Suprapubic skin (tissue), 4 donors: ENCODE results near the gene PCSK9. TPM values are rescaled to one million over a fixed set of nuclear protein-coding genes. Genes with fewer than 3 reads are reported as not detected.
A peak's percentile ranks its signal among the peaks of the same experiment; 100 is the strongest.

ENCODE experiments used
- DNase-seq, 2 donors: peaks; one replicate each; pipeline ENCODE4 v3.0.0-alpha.2; 2019; ENCODE audit warnings: low spot score in 2 of 2
- H3K27ac ChIP-seq: fragments of 200-600 bp; sonication (generic); one replicate; pipeline ENCODE4 v1.5.1; 2019
- H3K27me3 ChIP-seq: fragments of 200-600 bp; sonication (generic); one replicate; pipeline ENCODE4 v1.5.1; 2019
- H3K36me3 ChIP-seq: fragments of 200-600 bp; sonication (generic); one replicate; pipeline ENCODE4 v1.5.1; 2019
- H3K4me1 ChIP-seq: fragments of 200-600 bp; sonication (generic); one replicate; pipeline ENCODE4 v1.5.1; 2019
- H3K4me3 ChIP-seq: fragments of 200-600 bp; sonication (generic); one replicate; pipeline ENCODE4 v1.5.1; 2019; ENCODE audit warnings: mild to moderate bottlenecking
- H3K9me3 ChIP-seq: fragments of 200-600 bp; sonication (generic); one replicate; pipeline ENCODE4 v1.5.1; 2019
- EP300 ChIP-seq: sonication (generic); formaldehyde crosslinking; IDR thresholded peaks from one replicate; pipeline ENCODE4 v1.6.1; 2017; ENCODE audit warnings: antibody characterized with exemption
- POLR2A ChIP-seq, 2 donors: fragments of 450-650 bp; IDR thresholded peaks; one replicate each; pipeline ENCODE4 v1.6.1; 2017; ENCODE audit warnings: antibody characterized with exemption in 2 of 2, mild to moderate bottlenecking in 2 of 2, moderate library complexity in 2 of 2
- POLR2AphosphoS5 ChIP-seq, 3 donors: sonication (generic); formaldehyde crosslinking; IDR thresholded peaks; one replicate each; pipeline ENCODE4 v1.6.1; 2017; ENCODE audit warnings: antibody characterized with exemption in 3 of 3
- WGBS: methylation state at CpG from one replicate; pipeline ENCODE4 v1.1.5; 2018; 5-methylcytosine and 5-hydroxymethylcytosine counted together
- total RNA-seq, 4 donors: library from RNA; depleted of rRNA; stranded (reverse); fragments of >200 nt; gene quantifications; one replicate each; pipeline ENCODE4 v1.1.0, GENCODE V29; 2016
- TF ChIP-seq, protein P1 (sequence below), 2 donors: fragments of 200-600 bp in 1 of 2; fragments of 450-650 bp in 1 of 2; sonication (generic) in 1 of 2; IDR thresholded peaks; one replicate each; pipeline ENCODE4 v1.5.1; 2016 to 2019; ENCODE audit warnings: antibody characterized with exemption in 2 of 2, mild to moderate bottlenecking in 1 of 2, moderate library complexity in 1 of 2

Gene PCSK9
- total RNA-seq, 4 donors from 2014 or later: 0.24 to 1.5 (median 0.36) TPM

DNA sequence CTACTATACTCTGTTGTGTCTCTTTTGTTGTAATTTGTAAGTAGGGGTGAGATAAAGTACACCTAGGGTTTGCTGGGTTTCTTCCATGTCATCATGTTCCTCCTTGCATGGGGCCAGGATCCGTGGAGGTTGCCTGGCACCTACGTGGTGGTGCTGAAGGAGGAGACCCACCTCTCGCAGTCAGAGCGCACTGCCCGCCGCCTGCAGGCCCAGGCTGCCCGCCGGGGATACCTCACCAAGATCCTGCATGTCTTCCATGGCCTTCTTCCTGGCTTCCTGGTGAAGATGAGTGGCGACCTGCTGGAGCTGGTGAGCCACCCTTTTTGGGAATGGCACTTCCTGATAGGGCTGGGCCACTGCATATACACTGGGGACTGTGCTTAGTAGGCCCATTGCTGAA is 4.4 kb downstream of the PCSK9 start:
- no peak for TF ChIP-seq POLR2AphosphoS5 (IDR thresholded peaks at IDR 0.05)
- no peak for TF ChIP-seq EP300
- TF ChIP-seq POLR2A (IDR thresholded peaks at IDR 0.05): no peak
- TF ChIP-seq, protein P1, sequence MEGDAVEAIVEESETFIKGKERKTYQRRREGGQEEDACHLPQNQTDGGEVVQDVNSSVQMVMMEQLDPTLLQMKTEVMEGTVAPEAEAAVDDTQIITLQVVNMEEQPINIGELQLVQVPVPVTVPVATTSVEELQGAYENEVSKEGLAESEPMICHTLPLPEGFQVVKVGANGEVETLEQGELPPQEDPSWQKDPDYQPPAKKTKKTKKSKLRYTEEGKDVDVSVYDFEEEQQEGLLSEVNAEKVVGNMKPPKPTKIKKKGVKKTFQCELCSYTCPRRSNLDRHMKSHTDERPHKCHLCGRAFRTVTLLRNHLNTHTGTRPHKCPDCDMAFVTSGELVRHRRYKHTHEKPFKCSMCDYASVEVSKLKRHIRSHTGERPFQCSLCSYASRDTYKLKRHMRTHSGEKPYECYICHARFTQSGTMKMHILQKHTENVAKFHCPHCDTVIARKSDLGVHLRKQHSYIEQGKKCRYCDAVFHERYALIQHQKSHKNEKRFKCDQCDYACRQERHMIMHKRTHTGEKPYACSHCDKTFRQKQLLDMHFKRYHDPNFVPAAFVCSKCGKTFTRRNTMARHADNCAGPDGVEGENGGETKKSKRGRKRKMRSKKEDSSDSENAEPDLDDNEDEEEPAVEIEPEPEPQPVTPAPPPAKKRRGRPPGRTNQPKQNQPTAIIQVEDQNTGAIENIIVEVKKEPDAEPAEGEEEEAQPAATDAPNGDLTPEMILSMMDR (IDR thresholded peaks at IDR 0.05): no peak

DNA sequence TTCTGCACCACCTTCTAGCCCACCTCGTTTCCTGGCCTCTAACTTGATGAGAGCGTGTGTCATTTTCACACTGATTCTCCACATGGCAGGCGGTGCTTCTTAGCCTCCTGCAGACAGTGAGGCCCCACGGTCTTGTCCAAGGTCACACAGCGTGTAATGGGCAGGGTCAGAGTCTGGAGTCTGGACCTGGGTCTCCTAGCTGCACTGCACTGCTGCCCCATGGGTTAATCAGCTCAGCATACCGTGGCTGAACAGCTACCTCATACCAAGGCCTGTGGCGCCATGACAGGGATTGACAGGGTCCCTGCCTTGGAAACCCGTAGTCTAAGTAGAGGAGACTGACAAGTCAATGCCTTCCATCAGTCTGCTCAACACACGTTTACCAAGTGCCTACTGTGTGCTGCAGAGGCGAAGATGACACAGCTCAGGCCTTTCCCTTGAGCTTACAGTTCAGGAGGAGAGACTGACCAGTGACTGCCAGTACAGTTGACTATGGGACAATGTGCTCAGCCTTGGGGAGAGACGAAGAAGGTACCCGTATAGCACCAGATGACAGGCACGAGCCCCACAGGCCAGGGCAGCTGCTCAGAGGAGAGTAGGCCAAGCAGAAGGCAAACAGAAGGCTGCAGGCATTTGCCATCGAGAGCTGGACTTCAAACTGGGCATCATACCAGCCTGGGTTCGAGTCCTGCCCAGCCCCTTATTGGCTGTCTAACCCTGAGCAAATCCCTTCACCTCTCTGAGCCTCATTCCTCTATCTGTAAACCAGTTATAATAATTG is 5.5 kb downstream of the PCSK9 start:
- Histone ChIP-seq H3K27ac (no peak overlapping the region), H3K9me3 (no peaks in the 10 kb centered on the region), H3K4me1 (peaks cover 12% of the 10 kb centered on the region), H3K4me3 (no peak overlapping the region), H3K36me3 (no peaks in the 10 kb centered on the region), H3K27me3 (peaks cover 21% of the 10 kb centered on the region)
- TF ChIP-seq POLR2AphosphoS5 (IDR thresholded peaks at IDR 0.05) (no peak), EP300 (no peak), POLR2A (IDR thresholded peaks at IDR 0.05) (no peak)
- TF ChIP-seq, protein P1 (IDR thresholded peaks at IDR 0.05): no peak
- WGBS: 88% methylated on average over 10 of the region's 15 CpGs
- DNase-seq: no peak

More for the DNA sequence above, 4.4 kb downstream of the PCSK9 start:
- Histone ChIP-seq H3K4me3 (no peak overlapping the region), H3K9me3 (no peaks in the 10 kb centered on the region), H3K27ac (no peak overlapping the region), H3K36me3 (no peaks in the 10 kb centered on the region), H3K27me3 (peaks cover 31% of the 10 kb centered on the region), H3K4me1 (peaks cover 21% of the 10 kb centered on the region)
- WGBS: 81% methylated on average over 3 of the region's 9 CpGs
- DNase-seq: no peak

DNA sequence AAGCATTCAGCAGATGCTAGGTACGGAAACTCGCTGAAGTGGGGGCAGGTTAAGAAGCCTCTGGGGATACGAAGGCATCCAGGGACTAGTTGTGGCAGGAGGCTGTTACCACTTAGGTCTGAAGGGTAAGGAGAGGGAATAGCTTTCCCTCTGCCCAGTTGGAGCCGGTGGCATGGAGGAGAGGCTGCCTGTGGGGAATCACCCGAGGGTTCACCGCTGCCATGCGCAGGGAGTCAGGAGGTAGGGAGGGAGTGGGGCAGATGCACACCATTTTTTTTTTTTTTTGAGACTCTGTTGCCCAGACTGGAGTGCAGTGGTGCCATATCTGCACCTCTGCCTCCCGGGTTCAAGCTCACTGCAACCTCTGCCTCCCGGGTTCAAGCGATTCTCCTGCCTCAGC is 6.1 kb downstream of the PCSK9 start:
- Histone ChIP-seq H3K4me3 (no peak overlapping the region), H3K27me3 (peaks cover 15% of the 10 kb centered on the region), H3K9me3 (no peaks in the 10 kb centered on the region), H3K4me1 (peaks cover 12% of the 10 kb centered on the region), H3K36me3 (no peaks in the 10 kb centered on the region), H3K27ac (no peak overlapping the region)
- no peak for DNase-seq
- WGBS: 96% methylated on average over 10 of the region's 10 CpGs
- no peak for TF ChIP-seq POLR2AphosphoS5 (IDR thresholded peaks at IDR 0.05)
- TF ChIP-seq, protein P1 (IDR thresholded peaks at IDR 0.05): no peak
- TF ChIP-seq POLR2A (IDR thresholded peaks at IDR 0.05): no peak
- no peak for TF ChIP-seq EP300

DNA sequence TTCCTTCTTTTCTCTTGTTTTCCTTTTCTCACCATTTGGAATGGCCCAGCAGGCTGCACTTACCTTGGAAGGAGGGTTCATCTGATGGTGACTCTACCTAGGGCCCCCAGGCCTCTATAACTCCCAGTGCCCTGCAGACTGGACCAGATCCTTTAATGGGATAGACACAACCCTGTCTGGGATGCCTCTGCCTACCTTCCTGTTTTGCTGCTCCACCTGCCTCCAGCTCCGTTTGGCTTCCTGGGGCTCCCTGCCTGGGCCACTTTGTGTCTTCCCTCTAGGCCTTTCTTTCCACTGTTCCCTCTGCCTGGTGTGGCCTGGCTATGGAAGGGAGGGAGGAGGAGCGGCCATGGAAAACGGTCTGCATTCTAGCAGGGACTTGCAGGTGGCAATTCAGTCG is 7.5 kb downstream of the PCSK9 start:
- peaks cover 13% of the 10 kb centered on the region for H3K4me1 ChIP-seq
- WGBS: 91% methylated on average over 4 of the region's 4 CpGs
- no peaks in the 10 kb centered on the region for H3K9me3 ChIP-seq
- DNase-seq: peak in 1 of 2 donors; percentile 58
- H3K36me3 ChIP-seq: no peaks in the 10 kb centered on the region
- no peak overlapping the region for H3K4me3 ChIP-seq
- H3K27ac ChIP-seq: no peak overlapping the region
- H3K27me3 ChIP-seq: peaks cover 3% of the 10 kb centered on the region
- TF ChIP-seq, protein P1 (IDR thresholded peaks at IDR 0.05): no peak
- TF ChIP-seq POLR2AphosphoS5 (IDR thresholded peaks at IDR 0.05) (no peak), EP300 (no peak), POLR2A (IDR thresholded peaks at IDR 0.05) (no peak)

DNA sequence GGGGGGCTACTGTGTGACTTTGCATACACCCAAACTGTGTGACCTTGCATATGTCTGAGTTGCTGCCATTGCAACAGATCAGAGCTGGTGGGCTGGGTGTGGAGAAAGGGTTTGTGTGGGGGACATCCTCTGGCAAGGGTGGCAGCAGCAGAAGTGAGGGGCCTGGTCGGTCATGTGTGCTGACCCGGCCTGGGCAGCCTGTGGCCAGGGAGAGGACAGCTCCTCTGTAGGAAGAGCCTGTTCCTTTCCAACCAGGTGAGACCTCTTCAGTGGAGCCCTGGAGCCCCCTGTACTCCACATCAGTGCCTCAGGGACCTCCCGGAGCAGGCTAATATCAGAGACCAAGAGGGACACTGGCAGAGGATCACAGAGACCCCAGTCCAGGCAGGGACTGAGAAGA is 8.3 kb downstream of the PCSK9 start:
- Histone ChIP-seq H3K9me3 (no peaks in the 10 kb centered on the region), H3K27ac (no peak overlapping the region)

More for the DNA sequence above, 8.3 kb downstream of the PCSK9 start:
- peaks cover 13% of the 10 kb centered on the region for H3K4me1 ChIP-seq
- DNase-seq: peak in 1 of 2 donors; percentile 53
- no peak overlapping the region for H3K4me3 ChIP-seq
- no peaks in the 10 kb centered on the region for H3K27me3 ChIP-seq
- no peaks in the 10 kb centered on the region for H3K36me3 ChIP-seq
- 100% methylated on average over 1 of the region's 3 CpGs for WGBS
- TF ChIP-seq, protein P1 (IDR thresholded peaks at IDR 0.05): no peak
- TF ChIP-seq EP300: no peak
- no peak for TF ChIP-seq POLR2AphosphoS5 (IDR thresholded peaks at IDR 0.05)
- no peak for TF ChIP-seq POLR2A (IDR thresholded peaks at IDR 0.05)
